GM18858 (cell line): ENCODE results near the gene UNC119B.
"Not testable (repeated sequence)": the region's sequence is repeated elsewhere in the genome, so short reads cannot be mapped to it uniquely, and the experiment has no call there.

ENCODE experiments used
- ATAC-seq: cut with Tn5 transposase; IDR thresholded peaks from one replicate; pipeline ENCODE4 v1.9.1; 2021; ENCODE audit not compliant: unreplicated experiment

Gene UNC119B

DNA sequence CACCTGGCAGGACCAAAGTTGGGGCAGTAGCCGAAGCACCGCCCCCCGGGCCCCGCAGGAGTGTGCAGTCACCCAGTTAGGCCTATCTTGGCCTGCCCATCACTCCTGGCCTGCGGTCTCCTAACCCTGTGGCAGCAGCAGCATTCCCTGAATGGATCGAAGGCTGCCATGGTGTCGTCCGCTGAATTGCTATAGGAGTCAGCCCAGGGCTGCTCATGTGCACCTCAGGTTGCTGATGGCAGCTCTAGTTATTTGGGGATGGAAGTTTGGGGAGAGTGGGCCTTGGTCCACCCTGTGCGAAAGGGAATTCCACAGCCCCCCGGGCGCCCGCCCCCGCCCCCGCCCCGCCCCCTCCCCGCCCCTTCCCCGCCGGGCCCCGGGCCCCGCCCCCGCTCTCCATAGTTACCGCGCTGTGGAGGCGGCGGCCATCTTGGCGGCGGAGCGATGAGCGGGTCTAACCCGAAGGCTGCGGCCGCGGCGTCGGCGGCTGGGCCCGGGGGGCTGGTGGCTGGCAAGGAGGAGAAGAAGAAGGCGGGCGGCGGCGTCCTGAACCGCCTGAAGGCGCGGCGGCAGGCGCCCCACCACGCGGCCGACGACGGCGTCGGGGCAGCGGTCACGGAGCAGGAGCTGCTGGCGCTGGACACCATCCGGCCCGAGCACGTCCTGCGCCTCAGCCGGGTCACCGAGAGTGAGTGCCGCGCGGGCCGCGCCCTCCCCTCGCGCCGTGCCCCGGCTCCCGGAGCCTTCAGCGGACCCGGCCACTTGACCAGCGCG, at the start of gene UNC119B:
Gene UNC119B, plus strand, starts transcription at position 428 of the 774 bp plus-strand sequence. Its CDS starts 17 bp downstream, at position 445.
- ATAC-seq, result no peak

GRCh38 chr12:120661432-120661831, 48.8 kb upstream of the UNC119B start:
- ATAC-seq, result no peak

GRCh38 chr12:120662879-120663278, 47.4 kb upstream of the UNC119B start:
- ATAC-seq, result peak; percentile 69

DNA sequence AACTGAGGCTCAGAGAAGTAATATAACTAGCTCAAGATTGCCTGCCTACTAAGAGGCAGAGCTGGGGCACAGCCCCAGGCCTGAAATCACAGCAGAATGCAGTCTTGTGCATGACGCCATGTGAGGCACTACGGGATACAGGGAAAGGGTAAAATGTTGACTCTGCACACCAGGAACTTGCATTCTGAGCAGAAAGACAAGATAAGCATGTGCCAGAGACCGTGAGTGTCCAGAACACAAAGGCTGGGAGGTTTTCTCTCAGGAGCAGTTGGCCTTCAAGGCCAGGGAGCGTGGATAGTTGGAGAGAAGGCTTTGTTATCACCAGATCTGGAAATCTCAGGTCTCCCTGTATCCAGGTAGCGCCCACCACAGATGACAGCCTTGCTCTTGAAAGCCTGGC, 46.5 kb upstream of the UNC119B start:
- no peak for ATAC-seq

DNA sequence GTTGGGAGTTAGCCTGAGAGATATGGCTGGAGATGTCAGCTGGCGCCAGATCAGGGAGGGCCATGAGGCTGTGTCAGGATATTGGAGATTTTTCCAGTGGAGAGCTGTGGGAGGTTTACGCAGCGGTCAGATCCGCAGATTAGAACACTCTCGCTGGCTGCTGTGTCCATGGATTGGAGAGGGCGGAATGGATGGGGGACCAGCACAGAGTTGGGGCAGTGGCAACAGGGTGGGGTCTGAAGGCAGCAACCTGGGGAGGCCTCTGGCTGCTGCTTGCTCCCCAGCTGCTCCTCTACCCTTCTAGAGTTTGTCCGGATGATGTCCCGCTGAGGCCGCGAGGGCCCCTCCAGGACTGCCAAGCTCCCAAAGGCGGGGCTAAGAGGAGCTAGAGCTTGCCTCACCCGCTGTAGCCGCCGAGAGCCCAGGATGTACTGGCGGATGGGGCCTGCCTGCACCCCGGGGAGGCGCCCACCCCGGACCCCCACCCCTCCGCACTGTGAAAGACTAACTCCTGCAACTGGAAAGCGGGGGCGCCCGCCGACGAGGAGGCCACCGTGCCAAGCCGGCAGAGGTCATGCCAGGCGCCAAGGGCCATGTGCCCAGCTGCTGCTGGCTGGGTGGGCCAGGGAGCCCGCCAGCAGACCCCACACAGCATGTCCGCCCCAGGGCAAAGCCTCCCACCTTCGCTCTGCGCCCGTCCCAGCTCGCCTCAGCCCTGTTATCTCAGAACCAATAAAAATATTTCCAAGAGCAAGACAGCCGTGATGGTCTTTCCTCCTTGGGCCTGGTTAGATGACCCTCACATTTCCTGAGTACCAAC, 43.5 kb upstream of the UNC119B start:
- ATAC-seq, result no peak

- ATAC-seq, result no peak
These were observed 42.0 kb upstream of the UNC119B start for GRCh38 chr12:120668091-120668867.

- ATAC-seq, result peak; percentile 46
These were observed 41.1 kb upstream of the UNC119B start for GRCh38 chr12:120668868-120669840.

GRCh38 chr12:120670237-120670636, 40.0 kb upstream of the UNC119B start:
- not testable (repeated sequence) for ATAC-seq

DNA sequence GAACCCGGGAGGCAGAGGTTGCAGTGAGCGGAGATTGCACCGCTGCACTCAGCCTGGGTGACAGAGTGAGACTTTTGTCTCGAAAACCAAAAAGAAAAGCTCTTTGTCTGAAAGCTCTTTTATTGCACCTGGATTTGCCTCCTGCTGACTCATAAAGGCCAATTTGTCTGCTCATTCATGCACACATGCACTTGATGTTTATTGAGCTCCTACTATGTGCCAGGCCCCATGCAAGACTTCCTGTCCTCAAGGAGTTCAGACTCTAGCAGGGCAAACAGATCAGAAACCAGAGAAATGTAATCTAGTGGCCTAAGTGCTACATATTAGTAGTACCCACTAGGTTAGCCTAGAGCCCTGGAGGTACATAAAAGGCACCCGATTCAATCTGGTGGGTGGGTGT, 39.6 kb upstream of the UNC119B start:
- no peak for ATAC-seq

GRCh38 chr12:120674097-120674636, 36.1 kb upstream of the UNC119B start:
- no peak for ATAC-seq

GRCh38 chr12:120677765-120678473, 32.3 kb upstream of the UNC119B start:
- ATAC-seq, result no peak

DNA sequence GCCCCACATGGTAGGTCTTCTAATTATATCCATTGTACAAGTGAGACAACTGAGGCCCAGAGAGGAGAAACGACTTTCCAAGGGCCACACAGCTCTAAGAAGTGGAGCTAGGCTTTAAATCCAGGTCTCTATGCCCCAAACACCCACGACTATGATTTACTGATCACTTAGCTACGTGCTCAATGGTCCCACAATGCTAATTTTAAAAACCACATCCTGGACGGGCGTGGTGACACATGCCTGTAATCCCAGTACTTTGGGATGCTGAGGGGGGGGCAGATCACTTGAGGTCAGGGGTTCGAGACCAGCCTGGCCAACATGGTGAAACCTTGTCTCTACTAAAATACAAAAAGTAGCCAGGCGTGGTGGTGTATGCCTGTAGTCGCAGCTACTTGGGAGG, 31.7 kb upstream of the UNC119B start:
- no peak for ATAC-seq

- ATAC-seq, result no peak
These were observed 30.0 kb upstream of the UNC119B start for GRCh38 chr12:120680165-120680738.

DNA sequence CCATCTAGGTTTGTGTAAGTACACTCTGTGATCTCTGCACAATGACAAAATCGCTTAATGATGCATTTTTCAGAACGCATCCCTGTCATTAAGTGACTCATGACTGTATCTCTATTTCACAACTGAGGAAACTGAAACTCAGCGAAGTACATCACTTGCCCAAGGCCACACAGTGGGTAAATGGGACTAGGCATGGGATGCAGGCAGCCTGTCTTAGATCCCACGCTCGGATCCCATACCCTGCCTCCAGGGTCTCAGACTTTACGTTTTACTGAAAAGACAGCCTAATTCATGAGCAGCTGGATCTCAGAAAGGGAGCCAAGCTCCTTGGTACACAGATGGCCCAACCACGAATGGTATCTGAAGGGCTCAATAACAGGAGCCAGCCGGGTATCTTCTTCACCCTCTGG, 25.7 kb upstream of the UNC119B start:
- ATAC-seq, result peak; percentile 6

DNA sequence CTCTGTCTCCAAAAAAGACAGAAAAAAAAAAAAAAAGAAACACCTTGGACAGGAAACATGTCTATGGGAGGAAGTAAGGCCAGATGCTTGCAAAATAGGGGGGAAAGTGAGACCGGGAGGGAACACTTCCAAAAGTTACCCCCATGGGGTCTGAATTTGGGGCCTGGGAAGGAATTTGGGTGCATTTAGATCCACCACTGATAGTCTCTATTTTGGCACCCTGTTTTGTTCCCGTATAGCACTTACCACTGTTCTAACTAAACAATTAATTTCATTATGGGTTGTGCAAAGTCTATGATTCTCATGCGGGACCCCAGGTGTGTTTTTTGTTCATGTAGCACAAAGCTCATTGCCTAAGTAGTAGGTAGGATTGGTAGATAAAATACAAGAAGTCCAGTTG, 24.7 kb upstream of the UNC119B start:
- no peak for ATAC-seq

- ATAC-seq, result peak; percentile 56
These were observed 24.0 kb upstream of the UNC119B start for GRCh38 chr12:120686151-120686689.

- ATAC-seq, result peak; percentile 38
These were observed 23.3 kb upstream of the UNC119B start, which contains the start of gene MLEC for GRCh38 chr12:120686690-120687577. Gene MLEC (plus strand): TSS chr12:120687149. CDS start chr12:120687297, 148 bp downstream.
